H1 (cell line): ENCODE results near the gene LRP1. TPM values are rescaled to one million over a fixed set of nuclear protein-coding genes. Genes with fewer than 3 reads are reported as not detected.

ENCODE experiments used
- CTCF ChIA-PET: fragments of 300-600 bp; sonication (Branson Sonifier 250); formaldehyde crosslinking; loops from one replicate; lab custom pipeline; 2021; ENCODE audit not compliant: partially characterized antibody; lab: Charles Lee
- POLR2A ChIA-PET: fragments of 300-600 bp; sonication (Branson Sonifier 250); formaldehyde crosslinking; loops from one replicate; lab custom pipeline; 2021; ENCODE audit warnings: inconsistent platforms; ENCODE audit not compliant: partially characterized antibody; lab: Charles Lee
- DNase-seq, 2 experiments: peaks; one replicate each; pipeline versions ENCODE4 v3.0.0 to v3.0.0-alpha.2; 2010 to 2022; ENCODE audit warnings: low spot score in 2 of 2, low read depth in 1 of 2, mixed read lengths in 1 of 2
- FAIRE-seq: peaks from 2 replicates; lab custom pipeline; 2011; peaks lifted over from hg19 to GRCh38; lab: Jason Lieb, UNC
- H2AFZ ChIP-seq: 2 replicates; pipeline ENCODE4 v1.8.1; 2012; ENCODE audit warnings: low read length, inconsistent platforms
- H2AK5ac ChIP-seq: 2 replicates; pipeline ENCODE4 v1.6.1; 2013; ENCODE audit warnings: low read depth, low read length
- H2BK120ac ChIP-seq: replicated peaks from 2 replicates; pipeline ENCODE3; 2013; ENCODE audit warnings: low read depth, low read length, inconsistent platforms
- H2BK12ac ChIP-seq: 2 replicates; pipeline ENCODE4 v1.6.1; 2013; ENCODE audit warnings: low read depth, low read length
- H2BK15ac ChIP-seq: 2 replicates; pipeline ENCODE4 v1.6.1; 2013; ENCODE audit warnings: low read length
- H2BK20ac ChIP-seq: 2 replicates; pipeline ENCODE4 v1.6.1; 2013; ENCODE audit warnings: low read length
- H2BK5ac ChIP-seq: 2 replicates; pipeline ENCODE4 v1.6.1; 2013; ENCODE audit warnings: low read depth, low read length
- H3K14ac ChIP-seq: 2 replicates; pipeline ENCODE4 v1.6.1; 2013; ENCODE audit warnings: inconsistent platforms; ENCODE audit not compliant: insufficient read length
- H3K18ac ChIP-seq: 2 replicates; pipeline ENCODE4 v1.6.1; 2013; ENCODE audit warnings: low read length; ENCODE audit errors: extremely low read depth
- H3K23ac ChIP-seq: 2 replicates; pipeline ENCODE4 v1.6.1; 2013; ENCODE audit warnings: inconsistent platforms; ENCODE audit not compliant: insufficient read length
- H3K23me2 ChIP-seq: 2 replicates; pipeline ENCODE4 v1.6.1; 2013; ENCODE audit warnings: low read depth, low read length
- H3K27ac ChIP-seq: 2 replicates; pipeline ENCODE4 v1.6.1; 2011; ENCODE audit warnings: low read depth, low read length, inconsistent platforms
- H3K27me3 ChIP-seq, 4 experiments: replicated peaks in 1 of 4; 1 replicate in 1 of 4; 2 replicates in 3 of 4; pipeline versions ENCODE4 v1.6.1 to v1.8.1; 2011 to 2013; ENCODE audit warnings: low read length in 3 of 4, mild to moderate bottlenecking in 3 of 4, inconsistent platforms in 2 of 4, mixed read lengths in 2 of 4, moderate library complexity in 1 of 4; ENCODE audit not compliant: control insufficient read depth in 3 of 4, insufficient read depth in 3 of 4; ENCODE audit errors: extremely low read depth in 1 of 4
- H3K36me3 ChIP-seq, 4 experiments: 2 replicates each; pipeline versions ENCODE4 v1.6.1 to v1.8.1; 2011 to 2013; ENCODE audit warnings: mild to moderate bottlenecking in 4 of 4, low read length in 3 of 4, moderate library complexity in 2 of 4, control low read depth in 1 of 4, inconsistent platforms in 1 of 4; ENCODE audit not compliant: insufficient read depth in 4 of 4, control insufficient read depth in 2 of 4
- H3K4ac ChIP-seq: replicated peaks from 2 replicates; pipeline ENCODE3; 2013; ENCODE audit warnings: low read length, low read depth, mixed read lengths, inconsistent platforms; ENCODE audit not compliant: insufficient read length
- H3K4me1 ChIP-seq, 4 experiments: replicated peaks in 1 of 4; 1 replicate in 1 of 4; 2 replicates in 3 of 4; pipeline versions ENCODE4 v1.6.1 to v1.8.1; 2011 to 2013; ENCODE audit warnings: low read length in 3 of 4, inconsistent platforms in 2 of 4, mixed read lengths in 1 of 4; ENCODE audit not compliant: insufficient read depth in 4 of 4, control insufficient read depth in 3 of 4
- H3K4me2 ChIP-seq, 2 experiments: 2 replicates each; pipeline versions ENCODE4 v1.6.1 to v1.8.1; 2011 to 2013; ENCODE audit warnings: low read depth in 2 of 2, low read length in 2 of 2, control low read depth in 1 of 2, inconsistent platforms in 1 of 2, mild to moderate bottlenecking in 1 of 2; ENCODE audit not compliant: insufficient read depth in 1 of 2
- H3K4me3 ChIP-seq, 4 experiments: fragments of 200-600, 300-600 bp in 1 of 4; sonication (generic), shearing (Covaris generic), sonication (Bioruptor Twin) in 1 of 4; 2 replicates each; pipeline versions ENCODE4 v1.5.1 to v1.8.1; 2011 to 2016; ENCODE audit warnings: low read length in 4 of 4, low read depth in 3 of 4, control low read depth in 2 of 4, inconsistent platforms in 2 of 4, mild to moderate bottlenecking in 2 of 4, mixed read lengths in 1 of 4, moderate library complexity in 1 of 4; ENCODE audit not compliant: insufficient read depth in 2 of 4; ENCODE audit errors: extremely low read depth in 1 of 4
- H3K56ac ChIP-seq: replicated peaks from 2 replicates; pipeline ENCODE3; 2013; ENCODE audit warnings: low read depth, mild to moderate bottlenecking, mixed read lengths, low read length, inconsistent platforms; ENCODE audit not compliant: insufficient read length
- H3K79me1 ChIP-seq: 2 replicates; pipeline ENCODE4 v1.6.1; 2013; ENCODE audit warnings: low read depth, low read length, control low read depth
- H3K79me2 ChIP-seq, 2 experiments: 2 replicates each; pipeline versions ENCODE4 v1.6.1 to v1.8.1; 2012 to 2013; ENCODE audit warnings: low read length in 2 of 2, mild to moderate bottlenecking in 2 of 2, inconsistent platforms in 1 of 2; ENCODE audit not compliant: insufficient read depth in 2 of 2, control insufficient read depth in 1 of 2
- H3K9ac ChIP-seq, 4 experiments: replicated peaks in 1 of 4; 1 replicate in 1 of 4; 2 replicates in 3 of 4; pipeline versions ENCODE4 v1.6.1 to v1.8.1; 2011 to 2013; ENCODE audit warnings: low read depth in 3 of 4, low read length in 3 of 4, control low read depth in 2 of 4, mild to moderate bottlenecking in 2 of 4, moderate library complexity in 2 of 4, inconsistent platforms in 1 of 4; ENCODE audit errors: extremely low read depth in 1 of 4
- H3K9me3 ChIP-seq, 2 experiments: 2 replicates each; pipeline versions ENCODE4 v1.6.1 to v1.8.1; 2012 to 2013; ENCODE audit warnings: mild to moderate bottlenecking in 2 of 2, moderate library complexity in 2 of 2, control low read depth in 1 of 2, inconsistent platforms in 1 of 2, low read depth in 1 of 2, low read length in 1 of 2, mixed read lengths in 1 of 2; ENCODE audit not compliant: insufficient read depth in 2 of 2
- H4K20me1 ChIP-seq, 2 experiments: replicated peaks in 1 of 2; 2 replicates each; pipeline versions ENCODE3 to v1.8.1; 2011 to 2013; ENCODE audit warnings: inconsistent platforms in 2 of 2, low read length in 2 of 2, mild to moderate bottlenecking in 1 of 2; ENCODE audit not compliant: insufficient read depth in 2 of 2, control insufficient read depth in 1 of 2
- H4K5ac ChIP-seq: 2 replicates; pipeline ENCODE4 v1.6.1; 2013; ENCODE audit warnings: low read length, low read depth, mixed read lengths, inconsistent platforms; ENCODE audit not compliant: insufficient read length
- H4K8ac ChIP-seq: 2 replicates; pipeline ENCODE4 v1.8.0; 2013; ENCODE audit warnings: mild to moderate bottlenecking, moderate library complexity, low read length, inconsistent platforms; ENCODE audit not compliant: insufficient read depth; ENCODE audit errors: extremely low read depth
- H4K91ac ChIP-seq: replicated peaks from 2 replicates; pipeline ENCODE3; 2013; ENCODE audit warnings: low read length, mixed read lengths, inconsistent platforms; ENCODE audit not compliant: insufficient read length
- KDM1A ChIP-seq: fragments of 200-600, 300-600 bp; sonication (generic); IDR thresholded peaks from 2 replicates; pipeline ENCODE4 v1.7.1; 2016; ENCODE audit warnings: mild to moderate bottlenecking, low read length, borderline replicate concordance
- WGBS, 2 experiments: shearing (Covaris generic) in 1 of 2; methylation state at CpG; one replicate each; pipeline versions ENCODE4 v1.1.6 to v1.1.7; 2013 to 2015; ENCODE audit warnings: low lambda C conversion rate in 2 of 2, mixed read lengths in 2 of 2, inconsistent platforms in 1 of 2, low coverage in 1 of 2, missing lambda C conversion rate in 1 of 2; ENCODE audit not compliant: insufficient replicate concordance in 2 of 2, insufficient coverage in 1 of 2, insufficient read length in 1 of 2; ENCODE audit errors: extremely low coverage in 1 of 2, missing lambda C conversion rate in 1 of 2; 5-methylcytosine and 5-hydroxymethylcytosine counted together
- polyA plus RNA-seq, 7 experiments: library from polyadenylated mRNA; depleted of rRNA in 3 of 7; stranded (reverse) in 5 of 7; unstranded in 2 of 7; fragments of >200 nt in 5 of 7; fragments of 200-250 nt in 2 of 7; gene quantifications; 1 replicate in 5 of 7; 2 replicates in 1 of 7; 4 replicates in 1 of 7; pipeline versions ENCODE4 v1.2.1 to v1.2.3, GENCODE V29; 2011 to 2013; ENCODE audit warnings: missing spikeins in 2 of 7, mixed read lengths in 2 of 7
- total RNA-seq: library from RNA; stranded (reverse); fragmentation: NEBNext Ultra II Directional; extraction: Animal tissue kit (Norgen Biotek cat#: 25700); gene quantifications from 2 replicates; pipeline ENCODE4 v1.2.1, GENCODE V29; 2021

Gene LRP1
- total and polyA plus RNA-seq, 2 of the 8 experiments (the other 6 are each of a cell fraction or from before 2014, with no cell fraction given), result 35.3 to 92.5 TPM

- no peak for FAIRE-seq
- CTCF ChIA-PET, result interaction anchor here (0.7 to 27.9 kb wide), 14 partner anchors 7 to 903 kb away, joined by 3 to 726 read pairs (median 16); partner anchors contain the start of genes GLI1, INHBE, NXPH4 and SHMT2
- Histone ChIP-seq H4K91ac (no peak overlapping the region), H3K56ac (no peak overlapping the region), H3K23ac (no peak overlapping the region), H4K20me1 (no peaks in the 10 kb centered on the region), H2BK120ac (no peak overlapping the region), H2BK20ac (no peak overlapping the region), H4K5ac (no peak overlapping the region), H3K4me2 (no peak overlapping the region), H4K8ac (no peak overlapping the region), H3K4me3 (no peak overlapping the region), H2AK5ac (peak overlapping the region; percentile 17; the same call in 1 of the 2 replicates), H2BK12ac (no peak overlapping the region; the same call in 1 of the 2 replicates), H3K27ac (no peak overlapping the region), H3K79me1 (no peaks in the 10 kb centered on the region), H3K79me2 (no peaks in the 10 kb centered on the region), H2BK5ac (no peak overlapping the region), H3K4me1 (peaks cover 2 to 10% (median 6%) of the 10 kb centered on the region in 4 experiments), H3K27me3 (peaks cover 0 to 7% (median 6%) of the 10 kb centered on the region in 4 experiments; a peak in 4 of 7 replicates), H2BK15ac (peak overlapping the region; percentile 34; the same call in 1 of the 2 replicates)
- WGBS, 2 experiments, result 90% methylated on average over 7 of the region's 7 CpGs; no CpG with 5 or more reads in 1 of the 2 experiments
- POLR2A ChIA-PET, result interaction anchor here (0.8 to 23.7 kb wide), 5 partner anchors 8 to 271 kb away, joined by 3 to 852 read pairs (median 3); partner anchors contain the start of genes DDIT3, INHBE and SHMT2
- no peak for TF ChIP-seq KDM1A
- TF ChIP-seq, all 59 proteins: peak for 0
- Histone ChIP-seq H3K14ac (no peak overlapping the region), H3K18ac (0 out of 2 replicates have a peak overlapping the region, but pooled peaks have one; percentile 1), H2AFZ (no peak overlapping the region), H3K9me3 (no peaks in the 10 kb centered on the region; a peak in 1 of 4 replicates), H3K23me2 (peaks cover 2% of the 10 kb centered on the region; the same call in 1 of the 2 replicates), H3K36me3 (no peaks in the 10 kb centered on the region), H3K9ac (no peak overlapping the region), H3K4ac (no peak overlapping the region)
- DNase-seq, result no peak
Observed at GRCh38 chr12:57248934-57249742, 120.9 kb downstream of the LRP1 start.
